Neural cell (in vitro differentiated cells): ENCODE results near the gene GSN. TPM values are rescaled to one million over a fixed set of nuclear protein-coding genes. Genes with fewer than 3 reads are reported as not detected.

ENCODE experiments used
- H2AFZ ChIP-seq: fragments of 200-600, 300-800 bp; sonication (generic), shearing (Covaris generic); 2 replicates; pipeline ENCODE4 v1.6.0; 2014; ENCODE audit warnings: low read depth, mild to moderate bottlenecking, antibody characterized with exemption, low read length, moderate library complexity
- H3F3A ChIP-seq: fragments of 200-600 bp; shearing (Covaris generic); 2 replicates; pipeline ENCODE4 v1.6.1; 2016; ENCODE audit warnings: mild to moderate bottlenecking, moderate library complexity, mixed read lengths, antibody characterized with exemption, low read length; ENCODE audit not compliant: insufficient read depth, poor library complexity, severe bottlenecking
- H3K27ac ChIP-seq: fragments of 200-600, 300-800 bp; sonication (generic), shearing (Covaris generic); 2 replicates; pipeline ENCODE4 v1.5.1; 2014; ENCODE audit warnings: mild to moderate bottlenecking, low read length, moderate library complexity
- H3K27me3 ChIP-seq: fragments of 300-800, 200-600 bp; sonication (generic), shearing (Covaris generic); 2 replicates; pipeline ENCODE4 v1.6.0; 2014; ENCODE audit warnings: mild to moderate bottlenecking, low read depth, low read length, moderate library complexity; ENCODE audit not compliant: insufficient read depth
- H3K36me3 ChIP-seq: fragments of 300-800, 200-600 bp; sonication (generic), shearing (Covaris generic); 2 replicates; pipeline ENCODE4 v1.5.1; 2014; ENCODE audit warnings: mild to moderate bottlenecking, antibody characterized with exemption, low read length, moderate library complexity; ENCODE audit not compliant: insufficient read depth
- H3K4me2 ChIP-seq: fragments of 300-800, 200-600 bp; sonication (generic), shearing (Covaris generic); 2 replicates; pipeline ENCODE4 v1.6.0; 2014; ENCODE audit warnings: mild to moderate bottlenecking, low read length
- H3K4me3 ChIP-seq: fragments of 300-800, 200-600 bp; sonication (generic), shearing (Covaris generic); 2 replicates; pipeline ENCODE4 v1.5.1; 2014; ENCODE audit warnings: mild to moderate bottlenecking, low read length, moderate library complexity
- H3K79me2 ChIP-seq: fragments of 200-600 bp; shearing (Covaris generic); replicated peaks from 2 replicates; pipeline ENCODE4 v1.6.0; 2014; ENCODE audit warnings: mild to moderate bottlenecking, low read length, moderate library complexity; ENCODE audit not compliant: insufficient read depth
- H3K9ac ChIP-seq: fragments of 300-800, 200-600 bp; sonication (generic), shearing (Covaris generic); 2 replicates; pipeline ENCODE4 v1.6.1; 2016; ENCODE audit warnings: mild to moderate bottlenecking, low read length, mixed read lengths
- H3K9me2 ChIP-seq: fragments of 200-600 bp; shearing (Covaris generic); 2 replicates; pipeline ENCODE4 v1.6.1; 2016; ENCODE audit warnings: mild to moderate bottlenecking, low read length, mixed read lengths; ENCODE audit not compliant: insufficient read depth
- H3K9me3 ChIP-seq: fragments of 200-600, 300-800 bp; sonication (generic), shearing (Covaris generic); 2 replicates; pipeline ENCODE4 v1.6.1; 2016; ENCODE audit warnings: mild to moderate bottlenecking, mixed run types, low read length, moderate library complexity, mixed read lengths
- H4K20me1 ChIP-seq: fragments of 200-600 bp; shearing (Covaris generic); 2 replicates; pipeline ENCODE4 v1.6.1; 2016; ENCODE audit warnings: mild to moderate bottlenecking, mixed run types; ENCODE audit not compliant: insufficient read depth
- EP300 ChIP-seq: fragments of 450-650 bp; conservative IDR thresholded peaks from 2 replicates; pipeline ENCODE4 v1.6.1; 2014; ENCODE audit warnings: antibody characterized with exemption, mild to moderate bottlenecking, moderate library complexity; ENCODE audit not compliant: poor library complexity, severe bottlenecking
- EZH2 ChIP-seq: fragments of 200-600, 300-800 bp; shearing (Covaris generic), sonication (generic); IDR thresholded peaks from 2 replicates; pipeline ENCODE4 v1.6.1; 2014; ENCODE audit warnings: antibody characterized with exemption, low read length, borderline replicate concordance, mild to moderate bottlenecking; ENCODE audit not compliant: insufficient read depth, poor library complexity, severe bottlenecking
- MXI1 ChIP-seq: fragments of 450-650 bp; conservative IDR thresholded peaks from 2 replicates; pipeline ENCODE4 v1.6.1; 2014; ENCODE audit warnings: antibody characterized with exemption, mild to moderate bottlenecking; ENCODE audit not compliant: poor library complexity, severe bottlenecking
- POLR2AphosphoS5 ChIP-seq: IDR thresholded peaks from 2 replicates; pipeline ENCODE4 v1.6.1; 2012
- RAD21 ChIP-seq: fragments of 450-650 bp; conservative IDR thresholded peaks from 2 replicates; pipeline ENCODE4 v1.6.1; 2014; ENCODE audit warnings: antibody characterized with exemption, mild to moderate bottlenecking, moderate library complexity
- SMC3 ChIP-seq: fragments of 450-650 bp; conservative IDR thresholded peaks from 2 replicates; pipeline ENCODE4 v1.6.1; 2014; ENCODE audit warnings: antibody characterized with exemption, mild to moderate bottlenecking, moderate library complexity; ENCODE audit not compliant: poor library complexity
- TAF1 ChIP-seq: IDR thresholded peaks from 2 replicates; pipeline ENCODE4 v1.6.1; 2012; ENCODE audit warnings: low read depth
- polyA plus RNA-seq: library from polyadenylated mRNA; depleted of rRNA; stranded (reverse); fragments of >200 nt; gene quantifications from 2 replicates; pipeline ENCODE4 v1.2.3, GENCODE V29; 2014
- TF ChIP-seq, protein P1 (sequence below): IDR thresholded peaks from 2 replicates; pipeline ENCODE4 v1.6.1; 2012; ENCODE audit warnings: borderline replicate concordance
- TF ChIP-seq, protein P2 (sequence below): fragments of 450-650 bp; IDR thresholded peaks from 2 replicates; pipeline ENCODE4 v1.5.1; 2014; ENCODE audit warnings: antibody characterized with exemption, mild to moderate bottlenecking, moderate library complexity; ENCODE audit not compliant: poor library complexity, severe bottlenecking

Gene GSN
- polyA plus RNA-seq, 1 donor from 2014 or later, result 2.4 TPM

DNA sequence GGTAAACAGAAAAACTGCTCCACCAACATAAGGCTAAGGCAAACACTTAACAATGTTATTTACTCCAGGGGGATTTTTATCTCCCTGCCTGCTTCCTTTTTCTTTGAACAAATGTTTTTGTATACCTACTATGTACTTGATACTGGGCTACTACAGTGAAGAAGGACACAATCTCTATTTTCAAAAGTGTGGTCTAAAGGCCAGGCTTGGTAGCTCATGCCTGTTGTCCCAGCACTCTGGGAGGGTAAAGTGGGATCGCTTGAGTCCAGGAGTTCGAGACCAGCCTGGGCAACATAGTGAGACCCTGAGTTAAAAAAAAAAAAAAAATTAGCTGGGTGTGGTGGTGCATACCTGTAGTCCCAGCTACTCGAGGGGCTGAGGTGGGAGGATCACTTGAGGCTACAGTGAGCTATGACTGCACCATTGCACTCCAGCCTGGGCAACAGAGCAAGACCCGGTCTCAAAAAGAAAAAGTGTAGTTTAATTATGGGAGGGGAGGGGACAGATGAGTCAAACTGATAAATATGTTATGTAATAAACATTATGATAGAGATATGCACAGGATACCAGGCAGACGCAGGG is 98.7 kb downstream of the GSN start:
- Histone ChIP-seq H3K9me2 (no peaks in the 10 kb centered on the region), H3K9me3 (no peaks in the 10 kb centered on the region), H3K9ac (no peak overlapping the region), H3K36me3 (no peaks in the 10 kb centered on the region), H3K27me3 (peaks cover 14% of the 10 kb centered on the region), H2AFZ (no peak overlapping the region), H3K4me3 (no peak overlapping the region), H3K27ac (no peak overlapping the region), H3K79me2 (no peaks in the 10 kb centered on the region), H4K20me1 (no peaks in the 10 kb centered on the region), H3K4me2 (no peak overlapping the region), H3F3A (no peaks in the 10 kb centered on the region)
- TF ChIP-seq, protein P1, sequence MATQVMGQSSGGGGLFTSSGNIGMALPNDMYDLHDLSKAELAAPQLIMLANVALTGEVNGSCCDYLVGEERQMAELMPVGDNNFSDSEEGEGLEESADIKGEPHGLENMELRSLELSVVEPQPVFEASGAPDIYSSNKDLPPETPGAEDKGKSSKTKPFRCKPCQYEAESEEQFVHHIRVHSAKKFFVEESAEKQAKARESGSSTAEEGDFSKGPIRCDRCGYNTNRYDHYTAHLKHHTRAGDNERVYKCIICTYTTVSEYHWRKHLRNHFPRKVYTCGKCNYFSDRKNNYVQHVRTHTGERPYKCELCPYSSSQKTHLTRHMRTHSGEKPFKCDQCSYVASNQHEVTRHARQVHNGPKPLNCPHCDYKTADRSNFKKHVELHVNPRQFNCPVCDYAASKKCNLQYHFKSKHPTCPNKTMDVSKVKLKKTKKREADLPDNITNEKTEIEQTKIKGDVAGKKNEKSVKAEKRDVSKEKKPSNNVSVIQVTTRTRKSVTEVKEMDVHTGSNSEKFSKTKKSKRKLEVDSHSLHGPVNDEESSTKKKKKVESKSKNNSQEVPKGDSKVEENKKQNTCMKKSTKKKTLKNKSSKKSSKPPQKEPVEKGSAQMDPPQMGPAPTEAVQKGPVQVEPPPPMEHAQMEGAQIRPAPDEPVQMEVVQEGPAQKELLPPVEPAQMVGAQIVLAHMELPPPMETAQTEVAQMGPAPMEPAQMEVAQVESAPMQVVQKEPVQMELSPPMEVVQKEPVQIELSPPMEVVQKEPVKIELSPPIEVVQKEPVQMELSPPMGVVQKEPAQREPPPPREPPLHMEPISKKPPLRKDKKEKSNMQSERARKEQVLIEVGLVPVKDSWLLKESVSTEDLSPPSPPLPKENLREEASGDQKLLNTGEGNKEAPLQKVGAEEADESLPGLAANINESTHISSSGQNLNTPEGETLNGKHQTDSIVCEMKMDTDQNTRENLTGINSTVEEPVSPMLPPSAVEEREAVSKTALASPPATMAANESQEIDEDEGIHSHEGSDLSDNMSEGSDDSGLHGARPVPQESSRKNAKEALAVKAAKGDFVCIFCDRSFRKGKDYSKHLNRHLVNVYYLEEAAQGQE, result no peak
- no peak for TF ChIP-seq TAF1
- TF ChIP-seq, protein P2, sequence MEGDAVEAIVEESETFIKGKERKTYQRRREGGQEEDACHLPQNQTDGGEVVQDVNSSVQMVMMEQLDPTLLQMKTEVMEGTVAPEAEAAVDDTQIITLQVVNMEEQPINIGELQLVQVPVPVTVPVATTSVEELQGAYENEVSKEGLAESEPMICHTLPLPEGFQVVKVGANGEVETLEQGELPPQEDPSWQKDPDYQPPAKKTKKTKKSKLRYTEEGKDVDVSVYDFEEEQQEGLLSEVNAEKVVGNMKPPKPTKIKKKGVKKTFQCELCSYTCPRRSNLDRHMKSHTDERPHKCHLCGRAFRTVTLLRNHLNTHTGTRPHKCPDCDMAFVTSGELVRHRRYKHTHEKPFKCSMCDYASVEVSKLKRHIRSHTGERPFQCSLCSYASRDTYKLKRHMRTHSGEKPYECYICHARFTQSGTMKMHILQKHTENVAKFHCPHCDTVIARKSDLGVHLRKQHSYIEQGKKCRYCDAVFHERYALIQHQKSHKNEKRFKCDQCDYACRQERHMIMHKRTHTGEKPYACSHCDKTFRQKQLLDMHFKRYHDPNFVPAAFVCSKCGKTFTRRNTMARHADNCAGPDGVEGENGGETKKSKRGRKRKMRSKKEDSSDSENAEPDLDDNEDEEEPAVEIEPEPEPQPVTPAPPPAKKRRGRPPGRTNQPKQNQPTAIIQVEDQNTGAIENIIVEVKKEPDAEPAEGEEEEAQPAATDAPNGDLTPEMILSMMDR, result no peak
- TF ChIP-seq MXI1, result no peak
- no peak for TF ChIP-seq POLR2AphosphoS5
- TF ChIP-seq SMC3, result no peak
- no peak for TF ChIP-seq EP300
- no peak for TF ChIP-seq EZH2
- no peak for TF ChIP-seq RAD21

DNA sequence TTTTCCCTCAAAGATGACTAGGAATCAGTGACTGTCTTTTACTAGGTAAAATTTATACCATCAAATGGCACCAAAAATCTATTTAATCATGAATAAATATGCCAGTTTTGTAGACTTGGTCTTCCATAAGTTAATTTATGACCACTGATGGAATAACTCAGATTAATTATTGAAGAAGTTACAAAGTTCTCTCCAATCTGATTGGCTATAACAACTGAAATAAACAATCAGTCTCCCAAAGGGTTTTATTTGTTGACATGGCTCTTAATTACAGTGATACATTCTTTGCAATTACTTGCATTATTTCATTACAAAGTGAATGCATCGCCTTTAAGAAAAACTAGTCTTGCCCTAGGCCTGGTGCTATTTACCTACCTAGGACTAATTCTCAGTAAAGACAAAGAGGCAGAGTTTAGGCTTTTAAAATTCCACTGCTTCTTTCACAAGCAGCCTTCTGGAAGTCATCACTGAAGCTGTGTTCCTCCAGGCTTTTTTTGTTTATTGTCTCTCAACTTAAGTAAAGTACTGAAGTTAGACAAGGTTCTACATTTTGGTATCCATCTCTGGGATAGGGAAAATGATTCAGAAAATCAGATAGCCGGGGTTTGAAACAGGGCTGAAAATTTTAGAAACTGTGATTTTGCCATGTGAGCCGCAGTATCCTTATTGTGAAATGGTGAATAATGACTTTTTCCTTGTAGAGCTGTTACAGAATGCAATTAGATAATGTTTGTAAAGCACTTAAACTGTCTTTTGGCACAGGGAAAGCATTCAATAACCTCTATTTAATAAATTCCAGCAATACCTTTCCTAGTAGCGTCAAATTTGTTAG is 99.6 kb downstream of the GSN start:
- Histone ChIP-seq H3K27ac (no peak overlapping the region), H3K27me3 (peaks cover 14% of the 10 kb centered on the region), H3K79me2 (no peaks in the 10 kb centered on the region), H4K20me1 (no peaks in the 10 kb centered on the region), H2AFZ (no peak overlapping the region), H3K4me2 (no peak overlapping the region), H3K9ac (no peak overlapping the region), H3K4me3 (no peak overlapping the region), H3K9me2 (no peaks in the 10 kb centered on the region), H3F3A (no peaks in the 10 kb centered on the region), H3K9me3 (no peaks in the 10 kb centered on the region), H3K36me3 (no peaks in the 10 kb centered on the region)
- TF ChIP-seq TAF1 (no peak), RAD21 (no peak)
- TF ChIP-seq, protein P2, result no peak
